Non-pigmented ciliary epithelial cell (primary cell): ENCODE measurements around the gene TPPP3.

Experiments
- DNase-seq: peaks from one replicate; pipeline ENCODE4 v3.0.0-alpha.2; 2010; ENCODE audit warnings: low read depth

TPPP3 gene

DNA sequence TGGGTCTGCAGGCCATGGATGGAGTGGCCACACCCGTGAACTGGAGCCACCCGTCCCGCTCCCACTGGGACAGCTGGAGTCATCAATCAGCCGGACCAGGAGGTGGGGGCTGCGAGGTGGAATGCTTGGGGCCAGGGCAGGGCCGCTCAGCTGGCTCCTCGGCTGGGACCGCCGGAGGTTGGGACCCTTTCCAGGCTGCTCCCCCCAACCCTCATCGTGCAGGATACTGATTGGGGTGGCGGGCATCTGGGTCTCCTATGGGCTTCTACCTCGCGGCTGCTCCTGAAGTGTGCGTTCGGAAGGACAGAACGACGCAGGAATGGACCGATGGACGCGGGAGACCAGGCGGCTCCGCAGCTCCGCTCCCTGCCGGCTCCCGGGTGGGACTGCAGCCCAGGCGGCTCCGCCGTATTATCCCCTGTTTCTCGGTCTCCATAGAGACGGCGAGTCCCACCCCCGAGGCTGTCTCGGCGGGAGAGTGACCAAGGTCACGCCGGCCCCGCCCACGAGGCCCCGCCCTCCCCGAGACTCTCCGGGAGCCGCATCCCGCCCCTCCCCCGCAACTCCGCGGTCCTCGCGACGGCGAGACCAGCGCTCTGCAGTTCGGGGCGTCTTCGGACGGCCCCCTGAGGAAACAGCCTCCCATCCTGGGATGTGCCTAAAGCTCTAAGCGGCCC, at the start of gene TPPP3:
Gene TPPP3 (minus strand): TSS at position 388 of the 677 bp plus-strand sequence. CDS start 2,387 bp downstream, outside the sequence.
- DNase-seq, result peak; percentile 26

DNA sequence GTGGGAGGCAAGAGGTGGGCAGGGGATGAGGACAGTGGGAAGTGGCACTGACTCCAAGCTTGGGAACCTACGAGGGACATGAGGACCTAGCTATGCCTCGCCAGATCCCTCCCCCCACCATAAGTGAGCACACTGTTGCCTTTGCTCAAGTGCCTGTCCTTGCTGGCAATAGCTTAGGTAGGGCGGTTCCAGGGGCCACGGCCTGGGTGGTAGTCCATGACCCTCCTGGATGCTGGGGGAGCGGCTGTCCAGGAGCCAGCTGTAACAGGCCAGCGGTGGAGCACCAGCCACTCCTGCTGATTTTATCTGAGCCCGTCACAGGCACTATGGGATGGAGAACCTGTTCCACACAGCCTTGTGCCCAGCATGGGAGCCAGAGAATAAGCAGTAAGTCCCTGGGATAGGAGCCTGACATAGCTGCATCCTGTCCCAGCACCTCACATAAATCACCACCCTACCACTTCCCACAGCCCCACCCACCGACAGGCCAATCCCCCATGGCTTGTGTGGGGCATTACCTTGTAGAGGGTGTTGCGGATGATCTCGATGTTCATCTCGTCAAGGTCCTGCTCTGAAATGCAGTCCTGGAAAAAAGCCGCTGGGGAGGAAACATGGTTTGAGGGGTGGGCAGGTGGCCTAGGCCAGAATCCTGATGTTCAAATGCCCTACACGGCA, 49.4 kb upstream of the TPPP3 start:
- DNase-seq, result no peak

DNA sequence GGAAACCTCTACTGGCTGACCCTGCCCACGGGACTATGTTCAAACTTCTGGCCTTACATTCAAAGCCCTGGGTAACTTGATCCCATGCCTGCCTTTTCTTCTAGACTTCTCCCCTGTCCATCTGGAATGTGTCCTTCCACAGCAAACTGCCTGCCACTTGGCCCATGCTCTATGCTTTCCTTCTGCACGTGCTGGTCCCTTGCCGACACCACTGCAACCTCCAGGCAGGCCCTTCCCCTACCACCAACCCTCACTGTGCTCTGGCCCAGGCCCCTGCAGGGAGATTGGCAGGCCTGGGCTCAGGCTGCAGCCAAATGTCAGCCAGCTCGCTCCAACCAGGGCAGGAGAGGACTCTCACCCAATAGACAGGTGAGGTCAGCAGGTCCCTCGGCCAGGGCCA, 48.6 kb upstream of the TPPP3 start:
- DNase-seq, result no peak

DNA sequence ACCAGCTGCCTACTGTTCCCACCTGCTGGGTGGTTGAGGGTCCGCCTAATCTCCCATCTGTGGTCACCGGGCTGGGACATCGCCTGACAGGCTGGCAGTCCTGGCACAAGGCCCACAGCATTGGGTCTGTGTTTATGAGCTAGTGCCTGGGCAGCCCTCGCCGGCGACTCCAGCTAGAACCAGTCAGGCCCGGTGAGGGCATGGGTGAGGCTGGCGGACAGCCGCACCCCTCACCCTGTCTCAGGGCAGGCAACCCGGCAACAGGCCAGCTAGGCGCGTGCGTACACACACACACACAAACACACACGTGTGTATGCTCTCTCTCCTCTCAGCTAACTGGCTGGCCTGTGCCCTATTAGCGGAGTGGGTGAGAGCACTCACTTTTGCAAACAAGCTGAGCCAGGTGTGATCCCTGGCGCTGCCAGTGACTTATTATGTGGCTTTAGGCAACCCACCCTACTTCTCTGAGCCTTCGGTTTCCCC, 48.0 kb upstream of the TPPP3 start:
- DNase-seq, result no peak

DNA sequence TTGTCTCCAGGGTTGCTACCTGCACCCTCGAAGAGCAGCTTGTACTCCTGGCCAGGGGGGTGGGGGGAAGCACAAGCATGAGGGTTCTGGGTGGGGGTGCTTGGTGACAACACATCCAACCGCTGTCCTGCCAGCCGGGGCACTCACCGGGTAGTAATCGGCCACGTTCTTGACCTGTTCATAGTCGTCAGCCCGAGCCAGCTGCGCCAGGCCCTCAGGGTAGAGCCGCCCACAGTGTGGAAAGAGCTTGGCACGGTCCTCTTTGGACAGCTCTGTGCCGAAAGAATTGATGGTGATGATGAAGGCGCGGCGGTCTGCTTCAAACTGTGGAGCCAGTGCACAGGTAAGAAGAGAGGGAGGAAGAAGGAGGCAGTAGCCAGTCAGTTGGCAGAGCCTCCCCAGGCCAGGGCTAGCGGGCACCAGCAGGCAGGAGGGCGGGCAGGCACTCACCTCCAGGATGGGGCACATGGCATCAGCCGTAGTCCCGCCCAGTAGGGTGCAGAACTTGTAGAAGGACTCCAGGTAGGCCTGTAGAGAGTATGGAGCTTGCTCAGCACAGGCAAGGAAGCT, 45.6 kb upstream of the TPPP3 start:
- DNase-seq, result no peak

DNA sequence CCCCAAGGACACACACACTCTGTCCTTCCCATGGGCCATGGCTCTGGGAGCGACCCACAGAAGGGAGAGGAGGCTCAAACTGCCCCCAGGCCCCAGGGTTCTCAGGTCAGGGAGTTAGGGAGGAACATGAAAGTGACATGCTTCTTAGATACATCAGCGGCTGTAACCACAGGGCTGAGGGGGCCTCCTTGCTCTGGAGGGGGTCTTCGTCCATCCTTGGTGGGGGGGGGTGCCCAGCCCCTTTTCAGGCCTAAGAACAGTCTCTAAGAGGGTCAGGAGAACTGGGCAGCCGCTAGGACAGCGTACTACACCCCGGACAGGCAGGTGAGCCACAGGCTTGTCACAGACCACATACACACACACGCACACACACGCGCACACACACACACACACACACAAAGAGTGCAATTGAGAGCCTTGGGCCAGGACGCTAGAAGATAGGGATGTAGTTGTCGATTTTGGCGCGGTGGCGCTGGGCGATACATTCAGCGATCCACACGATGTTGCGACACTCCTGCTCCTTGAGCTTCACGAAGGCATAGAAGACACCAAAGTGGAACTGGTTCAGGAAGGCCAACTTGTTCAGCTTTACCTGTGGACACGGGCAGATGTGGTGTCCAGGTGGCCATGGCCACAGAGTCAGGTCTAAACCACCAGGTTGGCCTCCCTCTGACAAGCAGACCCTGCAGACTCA, 44.9 kb upstream of the TPPP3 start:
- DNase-seq, result no peak

DNA sequence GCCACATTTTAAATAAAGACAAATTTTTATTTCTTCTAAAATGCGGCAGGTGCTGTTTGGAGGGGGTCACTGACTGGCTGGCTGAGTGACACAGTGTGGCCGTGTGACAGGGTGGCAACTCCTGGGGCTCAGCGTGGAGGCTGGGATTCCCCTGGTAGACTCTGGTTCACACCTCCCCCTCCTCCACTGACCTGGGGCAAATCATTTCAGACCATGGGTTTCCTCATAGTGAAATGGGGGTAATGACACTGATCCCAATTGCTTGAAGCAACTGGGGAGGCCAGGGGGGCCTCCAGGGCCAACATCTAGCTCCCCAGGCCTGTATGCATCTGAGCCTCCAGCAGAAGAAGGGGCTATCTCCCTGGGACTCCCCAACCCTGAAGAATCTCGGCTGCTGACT, 44.2 kb upstream of the TPPP3 start:
- no peak for DNase-seq

DNA sequence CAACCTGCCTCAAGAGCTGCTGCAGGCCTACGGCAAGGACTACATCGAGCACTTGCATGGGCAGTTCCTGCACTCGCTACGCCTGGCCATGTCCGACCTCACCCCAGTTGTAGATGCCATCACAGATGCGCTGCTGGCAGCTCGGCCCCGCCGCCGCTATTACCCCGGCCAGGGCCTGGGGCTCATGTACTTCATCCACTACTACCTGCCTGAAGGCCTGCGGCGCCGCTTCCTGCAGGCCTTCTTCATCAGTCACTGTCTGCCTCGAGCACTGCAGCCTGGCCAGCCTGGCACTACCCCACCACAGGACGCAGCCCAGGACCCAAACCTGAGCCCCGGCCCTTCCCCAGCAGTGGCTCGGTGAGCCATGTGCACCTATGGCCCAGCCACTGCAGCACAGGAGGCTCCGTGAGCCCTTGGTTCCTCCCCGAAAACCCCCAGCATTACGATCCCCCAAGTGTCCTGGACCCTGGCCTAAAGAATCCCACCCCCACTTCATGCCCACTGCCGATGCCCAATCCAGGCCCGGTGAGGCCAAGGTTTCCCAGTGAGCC, 43.4 kb upstream of the TPPP3 start:
- no peak for DNase-seq

DNA sequence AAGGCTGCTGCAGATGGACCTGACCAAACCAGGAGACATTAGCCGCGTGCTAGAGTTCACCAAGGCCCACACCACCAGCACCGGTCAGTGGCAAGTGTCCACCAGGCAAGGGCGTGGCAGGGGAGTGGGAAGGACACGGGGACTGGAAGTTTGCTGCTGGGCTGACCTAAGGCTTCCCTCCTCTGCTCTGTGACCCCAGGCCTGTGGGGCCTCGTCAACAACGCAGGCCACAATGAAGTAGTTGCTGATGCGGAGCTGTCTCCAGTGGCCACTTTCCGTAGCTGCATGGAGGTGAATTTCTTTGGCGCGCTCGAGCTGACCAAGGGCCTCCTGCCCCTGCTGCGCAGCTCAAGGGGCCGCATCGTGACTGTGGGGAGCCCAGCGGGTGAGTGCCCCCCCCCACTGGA, 42.5 kb upstream of the TPPP3 start:
- DNase-seq, result no peak

DNA sequence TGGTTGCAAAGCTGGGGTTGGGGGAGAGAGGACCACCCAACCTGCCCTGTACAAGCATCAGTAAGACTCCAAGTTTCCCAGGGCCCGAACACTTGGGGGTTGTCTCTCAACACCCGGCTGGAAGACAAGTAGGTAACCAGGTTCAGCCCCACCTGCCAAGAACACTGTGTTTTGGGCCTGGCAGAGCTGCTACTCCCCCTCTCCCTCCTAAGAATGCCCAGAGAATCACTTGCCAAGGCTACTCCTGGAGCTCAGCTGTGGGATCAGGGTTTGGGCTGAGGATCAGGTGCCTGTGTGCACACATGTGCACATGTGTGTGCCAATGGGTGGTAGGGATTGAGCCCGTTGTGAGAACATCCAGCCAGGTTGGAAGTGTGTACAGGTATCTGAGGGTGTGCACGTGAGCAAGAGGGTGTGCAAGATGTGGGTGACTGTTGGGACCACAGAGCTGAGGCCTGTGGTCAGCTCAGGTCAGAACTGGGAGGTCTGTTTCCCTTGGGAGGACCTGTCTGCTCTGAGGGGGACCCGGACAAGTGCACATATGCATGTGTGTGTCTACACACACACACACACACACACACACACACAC, 39.9 kb upstream of the TPPP3 start:
- no peak for DNase-seq

DNA sequence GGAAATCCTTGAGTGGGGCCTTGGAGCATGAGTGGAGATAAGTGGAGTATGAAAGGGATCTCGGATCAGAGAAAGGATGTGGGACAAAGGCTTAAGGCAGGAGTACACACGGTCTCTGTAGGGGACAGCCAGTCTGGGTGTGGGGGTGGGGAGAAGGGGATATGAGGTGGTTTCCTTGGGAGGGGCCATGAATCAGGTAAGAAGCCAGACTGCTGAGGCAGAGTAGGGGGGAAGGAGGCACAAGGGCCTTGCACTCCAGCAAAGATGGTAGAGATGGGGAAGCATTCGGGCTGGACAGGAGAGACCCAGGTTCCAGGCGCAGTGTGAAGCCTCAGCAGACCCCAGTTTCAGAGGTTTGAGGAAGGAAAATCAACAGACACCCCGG, 39.2 kb upstream of the TPPP3 start:
- no peak for DNase-seq

DNA sequence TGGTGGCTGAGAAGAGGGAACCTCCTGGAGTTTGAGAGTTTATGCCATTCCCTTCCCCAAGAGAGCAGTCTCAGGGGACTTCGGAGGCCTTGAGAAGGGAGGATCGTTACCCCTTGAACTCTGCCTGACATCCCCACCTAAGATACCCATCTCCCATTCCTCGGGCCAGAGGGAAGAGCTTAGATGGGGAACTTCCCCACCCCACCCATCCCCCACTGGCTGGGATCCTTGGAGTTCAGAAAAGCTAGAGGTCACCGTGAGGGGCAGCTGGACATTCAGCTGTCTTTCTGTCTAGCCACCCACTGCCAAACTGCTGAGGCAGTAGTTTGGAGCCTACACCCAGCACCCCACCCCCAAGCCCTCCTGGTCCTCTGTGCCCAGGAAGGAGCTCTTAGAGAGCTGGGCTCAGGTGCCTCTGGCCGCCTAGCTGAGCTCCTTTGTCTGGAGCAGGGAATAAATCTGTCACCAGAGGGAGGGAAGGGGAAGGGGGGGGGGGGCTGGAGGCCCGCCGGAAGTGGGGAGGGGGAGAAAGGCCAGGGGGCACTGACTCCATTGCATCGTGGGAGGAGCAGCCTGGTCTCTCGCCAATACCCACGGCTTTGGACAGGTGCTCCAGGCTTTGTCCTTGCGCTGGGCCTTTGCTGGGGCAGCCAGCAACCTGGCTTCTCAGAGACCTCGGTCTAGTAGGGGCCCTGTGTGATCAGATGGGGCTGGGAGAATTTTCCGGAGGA, 38.6 kb upstream of the TPPP3 start:
- DNase-seq, result no peak

DNA sequence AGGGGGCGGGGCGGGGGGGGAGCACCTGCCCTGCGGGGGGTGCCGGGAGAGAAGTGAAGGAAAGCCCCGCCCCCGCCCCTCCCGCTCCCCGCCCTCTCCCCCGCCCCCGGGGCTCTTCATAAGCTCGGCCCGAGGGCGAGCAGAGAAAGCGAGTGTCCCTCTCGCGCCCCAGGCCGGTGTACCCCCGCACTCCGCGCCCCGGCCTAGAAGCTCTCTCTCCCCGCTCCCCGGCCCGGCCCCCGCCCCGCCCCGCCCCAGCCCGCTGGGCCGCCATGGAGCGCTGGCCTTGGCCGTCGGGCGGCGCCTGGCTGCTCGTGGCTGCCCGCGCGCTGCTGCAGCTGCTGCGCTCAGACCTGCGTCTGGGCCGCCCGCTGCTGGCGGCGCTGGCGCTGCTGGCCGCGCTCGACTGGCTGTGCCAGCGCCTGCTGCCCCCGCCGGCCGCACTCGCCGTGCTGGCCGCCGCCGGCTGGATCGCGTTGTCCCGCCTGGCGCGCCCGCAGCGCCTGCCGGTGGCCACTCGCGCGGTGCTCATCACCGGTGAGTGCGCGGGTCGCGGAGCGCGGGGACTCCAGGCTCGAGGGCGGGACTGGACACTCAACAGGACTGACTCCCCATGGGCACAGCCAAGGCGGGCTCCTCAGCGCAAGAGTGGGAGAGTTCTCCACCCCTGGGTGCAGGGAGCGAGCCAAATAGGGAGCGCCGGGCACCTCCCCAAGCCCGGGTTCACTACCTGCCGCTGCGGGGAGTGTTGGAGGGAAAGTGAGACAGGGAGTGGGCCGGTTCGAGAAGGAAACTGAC, 37.9 kb upstream of the TPPP3 start, which contains the start of gene HSD11B2:
Gene HSD11B2 (plus strand): TSS at position 145 of the 798 bp plus-strand sequence. CDS start 128 bp downstream, at position 273.
- no peak for DNase-seq

DNA sequence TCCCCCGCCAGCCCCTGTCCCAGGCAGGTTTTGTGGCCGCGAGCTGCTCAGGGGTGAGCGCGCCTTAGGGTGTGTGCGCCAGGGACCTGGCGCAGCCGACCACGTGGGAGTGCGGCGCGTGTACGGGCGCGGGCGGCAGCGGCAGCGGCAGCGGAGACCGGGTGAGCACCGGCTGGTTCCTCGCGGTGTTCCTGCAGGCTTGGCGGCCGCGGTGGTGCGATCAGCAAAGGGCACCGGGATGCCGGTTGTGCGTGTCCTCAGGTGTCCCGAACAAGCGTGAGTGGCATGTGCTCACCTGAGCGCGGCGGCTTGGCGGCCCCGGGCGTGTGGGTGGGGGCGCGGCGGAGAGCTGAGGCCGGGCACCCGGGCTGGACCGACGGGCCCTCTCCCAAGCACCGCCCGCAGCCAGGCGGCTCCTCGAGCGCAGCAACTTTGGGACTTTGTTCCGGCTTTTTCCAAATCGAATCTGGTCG, 37.2 kb upstream of the TPPP3 start:
- DNase-seq, result no peak

DNA sequence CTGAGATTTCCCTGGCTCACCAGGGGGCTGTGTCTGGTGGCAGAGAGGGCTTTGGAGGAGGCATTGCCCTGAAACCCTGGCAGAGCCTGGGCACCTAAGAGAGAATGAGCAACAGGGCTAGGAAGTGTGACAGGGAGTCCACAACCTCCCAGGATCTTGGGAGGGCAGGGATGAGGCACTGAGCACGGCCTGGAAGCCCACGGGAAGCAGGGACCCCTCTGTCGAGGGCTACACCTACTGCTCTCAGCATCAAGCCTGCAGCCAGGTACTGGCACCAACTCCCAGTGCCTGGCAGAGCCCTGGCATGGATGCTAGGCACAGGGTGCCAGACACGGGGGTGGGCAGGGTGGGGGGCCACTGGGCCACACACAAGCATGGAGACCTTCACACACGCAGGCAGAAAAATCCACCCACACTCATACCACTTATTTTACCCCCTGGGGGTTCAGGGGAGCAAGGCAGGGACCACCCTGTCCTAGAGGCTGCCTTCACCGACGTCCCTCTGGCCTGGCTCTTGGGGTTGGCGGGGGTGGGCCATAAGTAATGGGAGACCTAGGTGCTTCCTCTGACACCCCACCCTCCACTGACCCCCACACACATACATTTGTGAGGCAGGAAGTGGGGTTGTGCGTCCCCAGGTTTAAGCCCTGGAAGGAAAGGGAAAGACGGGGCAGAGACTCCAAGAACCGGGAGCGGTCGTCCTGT, 36.7 kb upstream of the TPPP3 start:
- no peak for DNase-seq

DNA sequence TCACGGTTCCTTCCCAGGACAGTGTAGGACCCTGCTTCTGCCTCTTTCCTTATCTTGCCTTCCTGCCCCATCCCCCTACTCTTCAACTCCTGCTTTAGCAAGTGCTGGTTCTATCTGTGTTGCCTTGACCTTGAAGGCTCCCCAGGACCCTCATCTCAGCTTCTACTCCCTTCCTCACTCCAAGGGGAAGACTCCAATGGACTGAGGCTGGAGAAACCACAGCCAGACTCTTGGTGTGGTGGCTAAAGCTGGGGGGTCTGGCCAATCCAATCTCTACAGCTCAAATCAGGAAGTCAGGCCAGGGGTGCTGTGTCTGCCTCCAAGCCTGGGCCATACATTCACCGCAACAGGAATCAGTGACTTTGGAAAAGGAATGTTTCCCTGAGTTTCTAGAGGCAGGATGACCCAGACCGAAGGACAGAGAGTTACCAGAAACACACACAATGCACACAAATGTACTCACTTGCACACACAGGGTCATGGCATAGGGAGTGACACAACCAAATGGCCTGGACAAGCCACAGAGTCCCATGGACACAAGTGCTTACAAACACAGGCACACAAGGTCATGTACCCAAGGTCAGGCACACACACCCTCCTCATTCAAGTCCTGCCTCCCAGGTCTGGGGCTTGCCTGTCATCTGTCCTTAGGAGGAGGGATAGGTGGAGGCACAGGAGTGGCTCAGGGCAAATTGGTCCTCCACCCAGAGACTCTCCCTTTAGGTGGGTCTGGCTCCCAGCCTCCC, 35.9 kb upstream of the TPPP3 start:
- no peak for DNase-seq

DNA sequence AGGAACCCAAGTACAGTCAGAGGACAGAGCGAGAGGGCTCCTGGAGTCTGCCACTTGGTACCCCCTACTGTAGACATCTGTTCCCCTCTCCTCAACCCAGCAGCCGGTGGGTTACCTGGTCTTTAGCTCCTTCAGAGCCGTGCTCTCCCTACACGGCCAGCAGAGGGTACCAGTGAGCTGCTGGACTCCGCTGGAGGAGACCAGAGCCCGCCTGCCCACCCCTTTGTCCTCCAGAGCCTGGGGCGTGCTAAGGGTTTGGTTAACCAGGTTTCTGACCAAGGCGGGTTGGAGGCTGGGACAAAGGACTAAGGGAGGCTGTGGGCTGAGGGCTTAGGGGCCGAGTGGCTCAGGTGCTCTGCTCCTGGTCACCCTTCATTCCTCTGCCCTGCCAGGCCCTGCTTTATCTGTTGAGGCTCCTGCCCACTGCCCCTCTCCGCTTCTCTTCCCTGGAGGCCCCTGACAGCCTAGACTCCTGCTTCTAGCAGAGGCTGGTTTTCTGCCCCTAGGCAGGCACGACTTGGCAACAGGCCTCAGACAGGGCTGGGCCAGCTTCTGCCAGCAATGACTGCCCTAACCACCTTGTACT, 34.9 kb upstream of the TPPP3 start:
- no peak for DNase-seq

DNA sequence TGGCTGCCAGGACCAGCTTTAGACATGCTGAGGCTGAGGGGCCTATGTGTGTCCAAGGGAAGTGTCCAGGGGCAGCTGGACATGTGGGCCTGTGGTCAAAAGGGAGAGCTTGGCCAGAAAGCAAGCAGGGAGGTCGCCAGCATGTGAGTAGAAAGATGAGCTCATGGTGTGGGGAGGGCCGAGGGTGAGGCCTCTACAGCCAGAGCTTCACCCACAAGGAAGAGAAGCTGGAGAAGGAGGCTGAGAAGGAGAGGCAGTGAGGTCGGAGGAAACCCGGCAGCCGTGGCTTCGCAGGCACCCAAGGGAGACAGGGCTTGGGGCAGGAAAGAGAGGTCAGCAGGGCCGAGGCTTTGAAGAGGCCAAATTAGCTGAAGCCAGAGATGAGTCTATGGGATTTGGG, 33.7 kb upstream of the TPPP3 start:
- no peak for DNase-seq

DNA sequence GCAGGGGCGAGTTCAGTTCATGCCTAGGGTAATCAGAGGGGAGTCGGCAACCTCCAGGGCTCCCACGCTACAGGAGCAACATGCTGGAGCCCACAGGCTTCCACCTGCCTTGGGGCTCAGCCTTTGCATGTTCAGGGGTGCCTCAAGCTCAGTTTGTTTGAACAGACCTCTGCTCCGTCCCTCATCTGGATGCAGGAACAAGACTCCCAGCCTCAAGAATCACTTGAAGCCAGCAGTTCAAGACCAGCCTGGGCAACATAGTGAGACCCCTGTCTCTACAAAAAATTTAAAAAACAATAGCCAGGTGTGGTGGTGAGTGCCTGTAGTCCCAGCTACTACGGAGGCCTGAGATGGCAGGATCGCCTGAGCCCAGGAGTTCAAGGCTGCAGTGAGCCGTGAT, 32.7 kb upstream of the TPPP3 start:
- no peak for DNase-seq
